Measurements from ENCODE around the gene CCDC92. TPM values are rescaled to one million over a fixed set of nuclear protein-coding genes. Genes with fewer than 3 reads are reported as not detected.

CCDC92 gene
- total RNA-seq, 1 donor from 2014 or later: 55.1 TPM

DNA sequence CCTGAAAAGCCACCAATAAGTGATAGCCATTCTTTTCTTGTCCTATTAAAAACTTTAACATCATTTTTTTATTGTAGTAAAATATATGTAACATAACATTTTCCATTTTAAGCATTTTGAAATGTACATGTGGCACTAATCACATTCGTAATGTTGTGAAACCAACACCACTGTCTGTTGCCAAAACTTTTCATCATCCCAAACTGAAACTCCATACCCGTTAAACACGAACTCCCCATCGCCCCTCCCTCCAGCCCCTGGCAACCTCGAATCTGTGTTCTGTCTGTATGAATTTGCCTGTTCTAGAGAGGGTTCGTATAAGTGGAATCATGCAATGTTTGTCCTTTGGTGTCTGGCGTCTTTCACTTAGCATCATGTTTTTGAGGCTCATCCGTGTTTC is 75.9 kb downstream of the CCDC92 start:
- Mint-ChIP-seq H3K4me1 (ENCODE audit: unreplicated experiment) (peaks cover 19% of the 10 kb centered on the region), H3K4me3 (ENCODE audit: unreplicated experiment) (no peak overlapping the region), H3K9me3 (ENCODE audit: unreplicated experiment) (no peaks in the 10 kb centered on the region), H3K27me3 (ENCODE audit: unreplicated experiment) (no peaks in the 10 kb centered on the region), H3K27ac (ENCODE audit: unreplicated experiment) (no peak overlapping the region), H3K36me3 (ENCODE audit: unreplicated experiment) (no peaks in the 10 kb centered on the region)
- TF ChIP-seq, protein P1, sequence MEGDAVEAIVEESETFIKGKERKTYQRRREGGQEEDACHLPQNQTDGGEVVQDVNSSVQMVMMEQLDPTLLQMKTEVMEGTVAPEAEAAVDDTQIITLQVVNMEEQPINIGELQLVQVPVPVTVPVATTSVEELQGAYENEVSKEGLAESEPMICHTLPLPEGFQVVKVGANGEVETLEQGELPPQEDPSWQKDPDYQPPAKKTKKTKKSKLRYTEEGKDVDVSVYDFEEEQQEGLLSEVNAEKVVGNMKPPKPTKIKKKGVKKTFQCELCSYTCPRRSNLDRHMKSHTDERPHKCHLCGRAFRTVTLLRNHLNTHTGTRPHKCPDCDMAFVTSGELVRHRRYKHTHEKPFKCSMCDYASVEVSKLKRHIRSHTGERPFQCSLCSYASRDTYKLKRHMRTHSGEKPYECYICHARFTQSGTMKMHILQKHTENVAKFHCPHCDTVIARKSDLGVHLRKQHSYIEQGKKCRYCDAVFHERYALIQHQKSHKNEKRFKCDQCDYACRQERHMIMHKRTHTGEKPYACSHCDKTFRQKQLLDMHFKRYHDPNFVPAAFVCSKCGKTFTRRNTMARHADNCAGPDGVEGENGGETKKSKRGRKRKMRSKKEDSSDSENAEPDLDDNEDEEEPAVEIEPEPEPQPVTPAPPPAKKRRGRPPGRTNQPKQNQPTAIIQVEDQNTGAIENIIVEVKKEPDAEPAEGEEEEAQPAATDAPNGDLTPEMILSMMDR (IDR thresholded peaks at IDR 0.05): no peak
- DNase-seq (ENCODE audit: extremely low spot score, unreplicated experiment): no peak

GRCh38 chr12:123895451-123895850 is 77.2 kb downstream of the CCDC92 start:
- H3K4me3 Mint-ChIP-seq (ENCODE audit: unreplicated experiment): no peak overlapping the region
- DNase-seq (ENCODE audit: extremely low spot score, unreplicated experiment): no peak
- H3K9me3 Mint-ChIP-seq (ENCODE audit: unreplicated experiment): no peaks in the 10 kb centered on the region
- peaks cover 2% of the 10 kb centered on the region for H3K27me3 Mint-ChIP-seq (ENCODE audit: unreplicated experiment)
- H3K36me3 Mint-ChIP-seq (ENCODE audit: unreplicated experiment): no peaks in the 10 kb centered on the region
- no peak overlapping the region for H3K27ac Mint-ChIP-seq (ENCODE audit: unreplicated experiment)
- TF ChIP-seq, protein P1 (IDR thresholded peaks at IDR 0.05): no peak
- H3K4me1 Mint-ChIP-seq (ENCODE audit: unreplicated experiment): peaks cover 18% of the 10 kb centered on the region

DNA sequence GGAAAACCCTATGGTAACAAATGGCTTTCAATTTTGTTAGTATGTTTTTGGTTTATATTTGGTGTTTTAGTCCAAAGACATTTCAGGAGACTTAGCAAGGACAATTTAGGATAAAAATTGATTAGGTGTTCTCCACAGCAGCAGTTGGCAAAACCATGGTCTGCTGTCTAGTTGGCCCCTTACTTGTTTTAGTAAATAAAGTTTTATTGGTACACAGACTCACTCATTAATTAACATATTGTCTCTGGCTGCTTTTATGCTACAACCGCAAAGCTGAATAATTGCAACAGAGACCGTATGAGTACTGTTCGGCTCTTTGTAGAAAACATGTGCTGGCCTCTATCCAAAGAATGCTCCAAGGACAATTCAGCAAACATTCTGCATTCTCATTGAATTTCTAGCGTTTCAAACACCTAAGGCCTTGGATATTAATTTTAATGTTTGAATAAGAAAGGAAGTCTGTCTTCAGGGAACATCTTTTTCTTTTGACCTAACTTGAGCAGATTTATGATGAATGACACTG is 77.7 kb downstream of the CCDC92 start:
- no peak overlapping the region for H3K27ac Mint-ChIP-seq (ENCODE audit: unreplicated experiment)
- TF ChIP-seq, protein P1 (IDR thresholded peaks at IDR 0.05): no peak
- H3K9me3 Mint-ChIP-seq (ENCODE audit: unreplicated experiment): no peaks in the 10 kb centered on the region
- H3K27me3 Mint-ChIP-seq (ENCODE audit: unreplicated experiment): peaks cover 2% of the 10 kb centered on the region
- DNase-seq (ENCODE audit: extremely low spot score, unreplicated experiment): no peak
- no peak overlapping the region for H3K4me3 Mint-ChIP-seq (ENCODE audit: unreplicated experiment)
- H3K4me1 Mint-ChIP-seq (ENCODE audit: unreplicated experiment): peaks cover 18% of the 10 kb centered on the region
- no peaks in the 10 kb centered on the region for H3K36me3 Mint-ChIP-seq (ENCODE audit: unreplicated experiment)

GRCh38 chr12:123893276-123893675 is 79.4 kb downstream of the CCDC92 start:
- Mint-ChIP-seq H3K27me3 (ENCODE audit: unreplicated experiment) (peaks cover 11% of the 10 kb centered on the region), H3K36me3 (ENCODE audit: unreplicated experiment) (no peaks in the 10 kb centered on the region), H3K4me3 (ENCODE audit: unreplicated experiment) (no peak overlapping the region), H3K4me1 (ENCODE audit: unreplicated experiment) (peaks cover 18% of the 10 kb centered on the region), H3K9me3 (ENCODE audit: unreplicated experiment) (no peaks in the 10 kb centered on the region), H3K27ac (ENCODE audit: unreplicated experiment) (no peak overlapping the region)
- TF ChIP-seq, protein P1 (IDR thresholded peaks at IDR 0.05): no peak
- no peak for DNase-seq (ENCODE audit: extremely low spot score, unreplicated experiment)

DNA sequence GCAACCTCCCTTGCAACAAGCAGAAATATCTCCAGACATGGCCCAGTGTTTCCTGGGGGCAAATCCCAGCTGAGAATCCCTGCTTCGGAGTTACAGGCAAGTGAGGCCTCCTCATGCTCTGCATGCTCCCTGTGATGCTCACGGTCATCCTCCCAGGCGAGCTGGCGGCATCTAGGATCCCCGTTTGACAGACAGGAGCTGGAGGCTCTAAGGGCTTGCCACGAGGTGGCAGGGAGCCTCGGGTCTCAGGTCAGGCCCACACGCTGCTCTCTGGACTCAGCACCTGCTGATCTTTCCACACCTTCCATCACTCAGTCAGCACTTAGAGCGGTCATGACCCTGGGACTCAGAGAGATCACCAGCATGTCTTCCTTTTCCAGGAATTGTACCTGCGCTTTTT is 79.8 kb downstream of the CCDC92 start:
- Mint-ChIP-seq H3K4me1 (ENCODE audit: unreplicated experiment) (peaks cover 18% of the 10 kb centered on the region), H3K27me3 (ENCODE audit: unreplicated experiment) (peaks cover 12% of the 10 kb centered on the region)
- no peak for DNase-seq (ENCODE audit: extremely low spot score, unreplicated experiment)

More for the DNA sequence above, 79.8 kb downstream of the CCDC92 start:
- H3K4me3 Mint-ChIP-seq (ENCODE audit: unreplicated experiment): no peak overlapping the region
- no peaks in the 10 kb centered on the region for H3K36me3 Mint-ChIP-seq (ENCODE audit: unreplicated experiment)
- no peaks in the 10 kb centered on the region for H3K9me3 Mint-ChIP-seq (ENCODE audit: unreplicated experiment)
- no peak overlapping the region for H3K27ac Mint-ChIP-seq (ENCODE audit: unreplicated experiment)
- TF ChIP-seq, protein P1 (IDR thresholded peaks at IDR 0.05): no peak
